Measurements from ENCODE around the gene ZBP1.

The ZBP1 gene

DNA sequence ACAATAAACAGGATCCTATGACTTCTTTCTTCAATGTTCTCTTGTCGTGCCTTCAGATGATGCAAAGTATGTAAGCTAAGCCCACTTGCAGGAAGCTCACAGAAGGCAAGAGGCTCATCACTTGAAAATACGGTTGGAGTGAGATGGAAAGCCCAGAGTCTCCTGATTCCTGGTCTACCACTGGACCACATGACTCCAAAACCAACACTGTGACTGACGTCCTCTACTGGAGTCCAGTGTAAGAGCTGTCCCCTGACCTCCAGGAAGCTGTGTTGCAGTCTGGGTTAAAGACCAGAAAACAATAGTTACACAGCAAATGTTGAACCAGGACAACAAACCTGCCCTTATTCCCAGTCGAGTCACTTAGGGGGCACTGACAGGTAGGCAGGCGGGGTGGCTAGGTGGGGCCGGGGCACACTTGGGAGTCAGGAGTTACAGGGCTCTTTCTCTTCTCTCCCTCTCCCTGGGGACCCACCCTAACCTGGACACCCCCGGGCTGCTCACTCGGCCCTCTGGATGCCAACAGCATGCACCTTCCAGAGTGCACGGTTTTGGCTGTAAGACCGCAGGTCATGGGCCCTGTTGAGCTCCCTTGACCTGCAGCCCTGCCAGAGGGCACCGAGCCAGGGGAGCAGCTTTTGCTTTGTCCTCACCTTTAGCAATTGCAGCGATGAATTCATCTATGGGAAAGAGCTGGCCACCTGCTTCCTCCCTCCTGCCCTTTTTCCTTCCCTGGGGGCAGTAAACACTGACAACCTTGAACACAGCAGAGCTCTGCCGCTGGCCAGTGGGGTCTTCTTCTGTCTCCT lies 51.9 kb downstream of the ZBP1 start:
- no peak for DNase-seq

DNA sequence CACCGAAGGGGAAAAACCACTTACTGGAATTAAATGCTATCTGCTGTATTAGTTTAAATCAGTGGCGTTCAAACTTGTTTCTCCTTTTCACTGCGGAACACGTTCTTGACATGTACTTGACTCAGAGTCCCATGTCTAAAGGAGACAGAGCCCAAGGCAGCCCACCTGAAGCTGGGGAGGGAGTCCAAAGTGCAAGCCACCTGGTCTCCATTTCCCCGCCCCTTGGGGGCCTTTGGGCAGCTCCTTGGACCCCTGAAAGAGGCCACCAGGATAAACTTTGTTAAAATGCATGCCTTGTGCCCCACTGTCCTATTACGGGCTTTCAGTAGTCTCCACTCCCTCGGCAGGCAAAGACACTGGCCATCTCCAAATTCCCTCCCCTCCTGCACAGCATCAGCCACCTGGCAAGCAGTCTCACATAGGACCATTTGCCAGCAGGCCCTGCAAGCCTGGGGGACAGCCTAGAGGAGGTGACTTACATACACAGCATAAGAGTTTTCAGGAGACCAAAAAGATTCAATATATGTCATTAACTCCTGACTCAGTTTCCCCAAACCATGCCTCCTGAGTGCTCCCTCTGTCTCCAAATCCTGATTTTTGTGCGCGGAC lies 52.7 kb downstream of the ZBP1 start:
- no peak for DNase-seq

- no peak for DNase-seq
Measured at GRCh38 chr20:57566803-57567459, 53.3 kb downstream of the ZBP1 start.

- DNase-seq, result no peak
Measured at GRCh38 chr20:57566399-57566798, 53.8 kb downstream of the ZBP1 start.

- no peak for DNase-seq
Measured at GRCh38 chr20:57564951-57565642, 55.1 kb downstream of the ZBP1 start.

DNA sequence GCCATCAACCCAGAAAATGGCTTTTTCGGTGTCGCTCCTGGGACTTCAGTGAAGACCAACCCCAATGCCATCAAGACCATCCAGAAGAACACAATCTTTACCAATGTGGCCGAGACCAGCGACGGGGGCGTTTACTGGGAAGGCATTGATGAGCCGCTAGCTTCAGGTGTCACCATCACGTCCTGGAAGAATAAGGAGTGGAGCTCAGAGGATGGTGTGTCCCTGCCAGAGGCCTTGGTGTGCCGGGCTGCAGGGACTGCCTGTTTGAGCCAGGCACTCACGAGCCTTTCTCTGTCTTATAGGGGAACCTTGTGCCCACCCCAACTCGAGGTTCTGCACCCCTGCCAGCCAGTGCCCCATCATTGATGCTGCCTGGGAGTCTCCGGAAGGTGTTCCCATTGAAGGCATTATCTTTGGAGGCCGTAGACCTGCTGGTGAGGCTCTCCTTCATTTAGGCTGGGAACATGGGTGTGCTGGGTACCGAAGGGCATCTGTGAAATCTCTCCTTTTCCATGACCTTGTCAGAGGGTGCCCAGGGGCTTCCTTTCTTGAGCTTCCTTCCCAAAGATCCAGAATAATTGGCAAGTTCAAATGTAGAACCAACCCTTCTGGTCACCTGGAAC lies 55.9 kb downstream of the ZBP1 start:
- no peak for DNase-seq

GRCh38 chr20:57563522-57563921 lies 56.7 kb downstream of the ZBP1 start:
- no peak for DNase-seq

GRCh38 chr20:57562541-57563465 lies 57.4 kb downstream of the ZBP1 start:
- DNase-seq, result no peak

DNA sequence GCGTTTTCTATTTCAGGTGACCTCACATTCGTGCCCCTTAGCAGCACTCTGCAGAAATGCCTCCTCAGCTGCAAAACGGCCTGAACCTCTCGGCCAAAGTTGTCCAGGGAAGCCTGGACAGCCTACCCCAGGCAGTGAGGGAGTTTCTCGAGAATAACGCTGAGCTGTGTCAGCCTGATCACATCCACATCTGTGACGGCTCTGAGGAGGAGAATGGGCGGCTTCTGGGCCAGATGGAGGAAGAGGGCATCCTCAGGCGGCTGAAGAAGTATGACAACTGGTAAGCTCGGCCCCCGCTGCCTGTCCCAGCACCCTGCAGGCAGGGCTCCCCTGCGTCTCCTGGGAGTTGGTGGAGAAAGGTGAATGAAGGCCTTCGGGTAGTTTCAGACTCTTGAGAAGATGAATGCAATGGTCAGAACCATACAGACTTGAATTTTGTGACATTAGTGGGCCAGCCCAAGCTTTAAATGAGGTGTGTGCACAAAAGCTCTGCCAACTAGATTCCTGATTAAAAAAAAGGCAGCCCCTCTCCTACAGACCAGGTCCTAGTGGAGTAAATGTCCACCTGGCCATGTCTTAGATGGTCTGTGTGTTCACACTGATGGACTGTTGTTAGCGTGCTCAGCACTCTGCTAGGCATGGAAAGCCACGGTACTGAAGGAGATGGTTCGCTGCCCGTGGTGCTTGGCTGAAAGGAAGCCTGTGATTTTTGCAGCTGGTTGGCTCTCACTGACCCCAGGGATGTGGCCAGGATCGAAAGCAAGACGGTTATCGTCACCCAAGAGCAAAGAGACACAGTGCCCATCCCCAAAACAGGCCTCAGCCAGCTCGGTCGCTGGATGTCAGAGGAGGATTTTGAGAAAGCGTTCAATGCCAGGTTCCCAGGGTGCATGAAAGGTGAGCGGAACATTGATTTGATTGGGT lies 58.6 kb downstream of the ZBP1 start:
- no peak for DNase-seq

DNA sequence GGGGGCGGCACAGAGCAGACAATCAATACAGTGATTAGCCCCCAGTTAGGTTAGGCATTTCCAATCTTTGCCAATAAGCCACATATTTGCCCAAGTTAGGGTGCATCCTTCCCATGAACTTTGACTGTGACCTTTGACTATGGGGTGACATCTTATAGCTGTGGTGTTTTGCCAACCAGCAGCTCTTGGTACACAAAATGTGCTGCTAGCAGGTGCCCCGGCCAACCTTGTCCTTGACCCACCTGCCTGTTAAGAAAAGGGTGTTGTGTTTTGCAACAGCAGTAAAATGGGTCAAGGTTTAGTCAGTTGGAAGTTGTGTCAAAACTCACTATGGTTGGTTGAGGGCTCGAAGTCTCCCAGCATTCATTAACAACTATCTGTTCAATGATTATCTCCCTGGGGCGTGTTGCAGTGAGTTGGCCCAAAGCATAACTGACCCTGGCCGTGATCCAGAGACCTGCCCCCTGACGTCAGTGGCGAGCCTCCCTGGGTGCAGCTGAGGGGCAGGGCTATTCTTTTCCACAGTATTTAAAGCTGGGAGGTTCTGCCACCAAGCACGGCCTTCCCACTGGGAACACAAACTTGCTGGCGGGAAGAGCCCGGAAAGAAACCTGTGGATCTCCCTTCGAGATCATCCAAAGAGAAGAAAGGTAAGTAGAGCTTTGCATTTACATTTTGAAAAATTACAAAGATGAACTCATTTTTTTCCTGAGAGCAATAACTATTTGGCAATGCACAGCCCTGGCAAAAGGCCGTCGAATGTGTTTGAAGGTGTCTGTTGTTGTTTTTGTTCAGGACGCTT lies 59.5 kb downstream of the ZBP1 start, which contains the start of gene PCK1:
Gene PCK1 (plus strand): TSS at position 557 of the 802 bp plus-strand sequence. CDS start 302 bp downstream, outside the sequence.
- DNase-seq, result no peak

DNA sequence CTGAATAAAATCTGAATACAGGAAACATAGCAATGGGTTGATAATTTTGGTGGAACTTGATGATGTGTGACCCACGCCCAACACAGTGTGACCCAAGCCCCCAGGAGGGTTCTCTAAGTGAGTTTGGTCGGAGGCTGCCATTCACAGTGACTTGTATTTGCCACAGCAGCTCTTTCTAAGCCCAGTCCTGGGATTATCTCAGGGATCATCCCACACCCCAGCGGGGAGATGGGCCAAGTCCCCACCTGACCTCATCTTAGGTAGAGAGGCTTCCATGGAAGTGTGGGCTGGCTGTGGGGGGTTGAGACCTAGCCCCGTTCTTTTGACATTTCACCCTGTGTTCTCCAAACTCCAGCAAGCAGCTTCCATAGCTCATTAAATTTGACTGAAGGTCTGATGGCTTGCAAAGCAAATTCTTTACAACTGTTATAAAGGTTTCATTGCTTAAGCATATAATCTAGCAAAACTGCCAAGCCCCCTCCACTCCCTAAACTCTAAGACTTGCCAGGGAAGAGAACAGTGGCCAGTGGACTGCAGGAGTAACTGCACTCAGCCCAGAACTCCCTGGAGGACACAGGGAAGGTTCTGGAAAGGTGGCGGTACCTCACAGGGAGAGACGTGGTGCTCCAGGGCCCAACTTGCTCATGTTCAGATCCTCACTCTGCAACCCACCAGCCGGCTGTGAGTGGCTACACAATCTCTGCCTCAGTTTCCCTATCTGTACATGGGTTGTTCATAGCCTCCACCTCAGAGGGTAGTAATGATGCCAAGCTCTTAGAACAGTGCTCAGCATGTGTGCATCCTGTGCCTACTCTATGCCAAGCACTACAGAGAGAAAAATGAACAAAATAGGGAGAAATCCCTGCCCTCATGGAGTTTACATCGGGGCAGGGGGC lies 60.3 kb downstream of the ZBP1 start:
- DNase-seq, result no peak

- no peak for DNase-seq
Measured at GRCh38 chr20:57559289-57559634, 61.0 kb downstream of the ZBP1 start.

- no peak for DNase-seq
Measured at GRCh38 chr20:57558614-57559288, 61.5 kb downstream of the ZBP1 start.

- no peak for DNase-seq
Measured at GRCh38 chr20:57557926-57558613, 62.2 kb downstream of the ZBP1 start.

DNA sequence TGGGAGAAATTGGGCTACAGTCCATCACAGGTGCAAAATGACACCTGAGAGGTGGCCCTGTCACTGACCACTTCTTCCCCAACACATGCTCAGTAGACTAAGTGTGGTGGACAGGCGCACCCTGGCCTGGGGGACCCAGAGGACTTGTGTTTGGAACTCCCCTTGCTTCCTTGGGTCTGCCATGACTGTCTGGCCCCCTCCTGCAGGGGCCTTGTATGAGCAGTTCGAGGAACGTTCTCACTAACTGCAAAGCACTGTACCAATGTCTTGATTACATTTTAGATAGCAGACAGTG lies 63.3 kb downstream of the ZBP1 start:
- DNase-seq, result no peak

DNA sequence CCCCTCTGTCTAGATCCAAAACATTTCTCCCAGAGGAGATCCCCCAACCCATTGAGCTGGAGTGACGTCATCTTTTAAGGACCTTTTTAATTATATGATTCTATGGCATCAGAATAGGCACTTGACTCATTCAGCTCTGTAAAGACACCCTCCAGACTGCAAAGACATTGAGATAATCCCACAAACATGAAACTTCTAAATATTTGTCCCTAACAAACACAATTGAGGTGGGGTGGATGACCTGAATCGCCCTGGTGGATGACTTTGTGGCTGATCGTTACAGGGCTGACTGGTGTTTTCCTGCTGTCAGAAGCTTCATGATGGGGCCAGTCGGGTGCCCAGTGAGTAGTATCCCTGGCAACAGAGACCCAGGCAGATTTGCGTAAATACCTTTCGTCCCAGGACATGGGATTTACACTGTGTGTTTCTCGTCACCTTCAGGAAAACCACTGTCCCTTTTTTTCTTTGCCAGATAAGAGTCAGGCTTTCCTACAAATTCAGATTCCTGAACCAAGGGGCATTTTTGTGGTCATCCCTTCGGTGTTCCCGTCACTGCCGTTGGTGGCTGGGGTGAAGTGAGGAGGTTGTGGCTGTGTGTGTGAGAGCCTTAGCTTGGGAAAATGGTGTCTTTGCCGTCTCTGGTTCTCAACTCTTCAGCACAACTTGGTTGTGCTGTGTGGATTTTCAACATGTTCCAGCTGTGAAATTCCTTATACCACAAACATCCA lies 64.6 kb downstream of the ZBP1 start:
- DNase-seq, result no peak

All from midbrain (tissue), 1 donor.